ENCODE data around the gene SLC35G6. TPM values are rescaled to one million over a fixed set of nuclear protein-coding genes. Genes with fewer than 3 reads are reported as not detected.
A peak's percentile ranks its signal among the peaks of the same experiment; 100 is the strongest.

SLC35G6 gene
- total and polyA plus RNA-seq, 2 of the 13 experiments (the other 11 are each of a cell fraction or from before 2014, with no cell fraction given): 0.07 TPM; not detected in 1

GRCh38 chr17:7444682-7445618, 36.3 kb upstream of the SLC35G6 start, which contains the start of gene CHRNB1 (continued):
- TF ChIP-seq HMGXB4 (CRISPR knock-in tag; IDR thresholded peaks at IDR 0.05; ENCODE audit: borderline replicate concordance in 1 of 2, low read depth in 1 of 2): peak; percentile 73 to 87; a peak in 3 of 4 replicates
- TF ChIP-seq CTCF (CRISPR knock-in tag; IDR thresholded peaks at IDR 0.05): peak; percentile 69
- TF ChIP-seq MAFF (IDR thresholded peaks at IDR 0.05; ENCODE audit: low read depth, low read length): no peak
- peak; percentile 13; the same call in 1 of the 2 replicates for TF ChIP-seq MYC (CRISPR knock-in tag; IDR thresholded peaks at IDR 0.05; ENCODE audit: borderline replicate concordance)
- TF ChIP-seq FOXK2 (IDR thresholded peaks at IDR 0.05): no peak
- peak; percentile 58; the same call in 1 of the 2 replicates for TF ChIP-seq ZNF776 (CRISPR knock-in tag; IDR thresholded peaks at IDR 0.05)
- TF ChIP-seq ZNF124 (CRISPR knock-in tag; IDR thresholded peaks at IDR 0.05): 0 out of 2 replicates have a peak, but pooled peaks have one; percentile 64
- peak in 1 of 2 experiments; percentile 69; a peak in 1 of 4 replicates for TF ChIP-seq NR2F1 (CRISPR knock-in tag; IDR thresholded peaks at IDR 0.05)
- TF ChIP-seq HHEX (CRISPR knock-in tag; IDR thresholded peaks at IDR 0.05): no peak
- 0 out of 2 replicates have a peak, but pooled peaks have one; percentile 18 for TF ChIP-seq NCOA2 (CRISPR knock-in tag; IDR thresholded peaks at IDR 0.05)
- peak; percentile 80; the same call in 1 of the 2 replicates for TF ChIP-seq MEIS1 (CRISPR knock-in tag; IDR thresholded peaks at IDR 0.05; ENCODE audit: borderline replicate concordance)
- no peak for TF ChIP-seq ZNF567 (CRISPR knock-in tag; IDR thresholded peaks at IDR 0.05; ENCODE audit: borderline replicate concordance)
- TF ChIP-seq ZNF253 (CRISPR knock-in tag; IDR thresholded peaks at IDR 0.05; ENCODE audit: borderline replicate concordance): no peak
- no peak for TF ChIP-seq SOX13 (IDR thresholded peaks at IDR 0.05)
- no peak for TF ChIP-seq SOX13 (CRISPR knock-in tag; conservative IDR thresholded peaks at IDR 0.05 in 1 of 2, IDR thresholded peaks at IDR 0.05 in 1 of 2)
- peak; percentile 28; the same call in 1 of the 2 replicates for TF ChIP-seq ZNF292 (CRISPR knock-in tag; IDR thresholded peaks at IDR 0.05; ENCODE audit: borderline replicate concordance, low read depth)
- no peak for TF ChIP-seq ZNF3 (CRISPR knock-in tag; IDR thresholded peaks at IDR 0.05)
- peak; percentile 52; the same call in 1 of the 2 replicates for TF ChIP-seq ZNF691 (CRISPR knock-in tag; IDR thresholded peaks at IDR 0.05; ENCODE audit: borderline replicate concordance, low read depth)
- no peak for TF ChIP-seq SNAPC2 (CRISPR knock-in tag; IDR thresholded peaks at IDR 0.05)
- TF ChIP-seq ZNF547 (CRISPR knock-in tag; IDR thresholded peaks at IDR 0.05): peak; percentile 54; the same call in 1 of the 2 replicates
- no peak for TF ChIP-seq RFXANK (CRISPR knock-in tag; IDR thresholded peaks at IDR 0.05)
- no peak for TF ChIP-seq NKX3-1 (CRISPR knock-in tag; IDR thresholded peaks at IDR 0.05)
- no peak for TF ChIP-seq CENPX (CRISPR knock-in tag; IDR thresholded peaks at IDR 0.05)
- TF ChIP-seq KLF11 (CRISPR knock-in tag; IDR thresholded peaks at IDR 0.05): no peak; the same call in 1 of the 2 replicates
- TF ChIP-seq ELF4 (CRISPR knock-in tag; IDR thresholded peaks at IDR 0.05; ENCODE audit: borderline replicate concordance): peak; percentile 58; the same call in 1 of the 2 replicates
- TF ChIP-seq SP1 (IDR thresholded peaks at IDR 0.05): no peak
- TF ChIP-seq SP1 (CRISPR knock-in tag; IDR thresholded peaks at IDR 0.05): peak; percentile 68

Data from HepG2 (cell line).